LoVo (cell line): ENCODE results near the gene CBY3.
"Not testable (repeated sequence)": the region's sequence is repeated elsewhere in the genome, so short reads cannot be mapped to it uniquely, and the experiment has no call there.

Experiments
- DNase-seq: peaks from one replicate; pipeline ENCODE4 v3.0.0-alpha.2; 2016; ENCODE audit warnings: low spot score

CBY3 gene

GRCh38 chr5:179680780-179681401 lies at the start of gene CBY3:
Gene CBY3, minus strand, starts transcription at chr5:179681034. Its CDS starts 116 bp downstream, at chr5:179680918.
- no peak for DNase-seq

GRCh38 chr5:179730356-179730755 lies 49.5 kb upstream of the CBY3 start:
- no peak for DNase-seq

DNA sequence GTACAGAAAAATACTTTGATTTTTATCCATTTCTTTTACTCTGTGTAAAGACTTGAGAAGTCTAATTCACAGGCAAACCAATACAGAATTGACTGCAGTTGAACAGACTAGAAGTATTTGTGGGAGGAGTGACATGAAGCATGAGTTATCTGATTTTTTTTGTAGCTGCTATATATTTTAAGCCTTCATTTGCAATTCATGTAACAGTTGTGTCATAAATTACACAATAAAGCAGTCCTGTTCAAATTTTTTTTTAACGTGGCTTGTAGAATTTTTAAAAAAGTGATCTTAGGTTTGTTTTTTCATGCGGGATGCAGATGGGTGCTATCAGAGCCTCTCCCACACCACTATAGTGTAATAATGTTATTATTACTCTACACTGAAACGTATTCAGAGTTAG lies 48.9 kb upstream of the CBY3 start:
- no peak for DNase-seq

DNA sequence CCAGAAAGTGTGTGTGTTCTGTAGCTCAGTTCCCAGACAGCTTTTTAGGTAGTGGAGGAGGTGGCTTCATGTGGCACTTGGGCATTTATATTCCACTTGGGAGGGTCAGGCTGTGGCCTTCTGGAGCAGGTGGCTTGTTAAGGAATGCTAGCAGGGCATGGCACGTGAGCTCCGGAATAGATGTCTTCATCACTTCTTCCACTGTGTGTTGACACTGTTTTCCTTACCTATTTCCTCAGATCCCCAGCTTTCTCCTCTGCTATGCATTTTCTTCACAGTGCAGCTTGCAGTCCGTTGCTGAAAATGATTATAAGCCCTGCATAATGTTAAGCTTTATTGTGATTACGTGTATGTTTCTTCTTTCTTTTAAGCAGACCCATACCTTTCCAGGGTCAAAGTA lies 48.5 kb upstream of the CBY3 start:
- no peak for DNase-seq

- DNase-seq: no peak
Observed at GRCh38 chr5:179727106-179727505, 46.3 kb upstream of the CBY3 start.

DNA sequence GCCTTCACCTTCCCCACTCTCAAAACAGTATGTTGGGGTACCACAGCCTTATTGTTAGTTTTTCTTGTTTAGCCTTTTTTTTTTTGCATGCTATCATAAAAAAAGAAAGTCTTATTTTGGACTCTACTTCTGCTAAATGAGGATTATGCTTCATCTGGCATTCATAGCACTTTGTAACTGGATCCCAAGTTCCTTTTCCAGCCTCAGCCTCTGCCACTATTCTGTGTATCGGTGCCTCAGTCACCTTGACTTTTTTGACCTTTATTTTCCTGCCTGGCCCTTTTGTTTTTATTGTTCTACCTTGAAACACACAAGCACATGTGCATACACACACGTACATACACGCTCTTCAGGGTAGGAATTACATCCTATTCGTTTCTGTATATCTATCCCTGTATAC lies 43.3 kb upstream of the CBY3 start:
- DNase-seq: no peak

- no peak for DNase-seq
Observed at GRCh38 chr5:179720222-179720621, 39.4 kb upstream of the CBY3 start.

DNA sequence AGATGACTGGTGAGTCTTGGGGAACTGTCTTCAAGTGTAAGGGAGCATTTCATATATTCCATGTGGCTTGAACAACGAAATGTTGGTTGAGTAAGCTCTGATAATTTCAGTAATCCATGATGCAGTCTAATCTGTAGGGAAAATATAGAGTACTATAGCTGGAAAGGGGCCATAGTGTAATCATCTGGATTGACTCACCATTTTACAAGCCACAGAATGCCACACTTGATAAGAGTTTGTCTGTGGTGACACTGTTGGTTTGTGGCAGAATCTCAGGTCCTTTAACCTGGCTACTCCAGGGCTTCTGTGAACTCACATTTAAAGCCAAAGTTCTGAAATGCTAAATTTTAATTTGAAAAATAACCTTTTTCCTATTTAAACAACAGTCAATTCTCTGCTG lies 35.5 kb upstream of the CBY3 start:
- DNase-seq: no peak

- DNase-seq: no peak
Observed at GRCh38 chr5:179700401-179700918, 19.6 kb upstream of the CBY3 start.

DNA sequence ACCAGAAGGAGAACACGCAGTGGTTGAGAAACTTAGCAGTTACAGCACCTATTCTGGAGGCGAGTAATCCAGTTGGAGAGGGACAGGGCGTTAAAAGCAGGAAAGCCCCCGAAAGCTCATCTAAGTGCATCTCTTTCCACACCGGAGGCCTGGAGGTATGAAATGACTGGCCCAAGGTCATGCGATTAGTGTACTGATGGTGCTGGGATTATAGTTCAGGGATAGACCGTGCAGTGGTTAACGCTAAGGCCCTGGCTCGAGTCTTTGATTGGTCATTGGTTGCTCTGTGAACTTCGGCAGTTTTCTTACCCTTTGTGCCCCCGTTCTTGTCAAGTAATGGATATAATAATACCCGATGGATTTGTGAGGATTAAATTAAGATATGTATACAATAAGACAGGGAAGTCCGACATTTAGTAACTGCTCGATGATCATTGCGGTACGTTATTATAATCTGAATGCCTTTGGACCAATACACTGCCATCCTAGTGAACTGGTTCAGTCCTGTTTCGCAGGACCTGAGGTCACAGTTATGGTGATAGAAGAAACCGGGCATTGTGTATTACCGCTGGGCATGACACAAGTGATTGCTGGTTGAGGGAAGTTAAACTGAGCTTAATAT lies 18.9 kb upstream of the CBY3 start:
- no peak for DNase-seq

DNA sequence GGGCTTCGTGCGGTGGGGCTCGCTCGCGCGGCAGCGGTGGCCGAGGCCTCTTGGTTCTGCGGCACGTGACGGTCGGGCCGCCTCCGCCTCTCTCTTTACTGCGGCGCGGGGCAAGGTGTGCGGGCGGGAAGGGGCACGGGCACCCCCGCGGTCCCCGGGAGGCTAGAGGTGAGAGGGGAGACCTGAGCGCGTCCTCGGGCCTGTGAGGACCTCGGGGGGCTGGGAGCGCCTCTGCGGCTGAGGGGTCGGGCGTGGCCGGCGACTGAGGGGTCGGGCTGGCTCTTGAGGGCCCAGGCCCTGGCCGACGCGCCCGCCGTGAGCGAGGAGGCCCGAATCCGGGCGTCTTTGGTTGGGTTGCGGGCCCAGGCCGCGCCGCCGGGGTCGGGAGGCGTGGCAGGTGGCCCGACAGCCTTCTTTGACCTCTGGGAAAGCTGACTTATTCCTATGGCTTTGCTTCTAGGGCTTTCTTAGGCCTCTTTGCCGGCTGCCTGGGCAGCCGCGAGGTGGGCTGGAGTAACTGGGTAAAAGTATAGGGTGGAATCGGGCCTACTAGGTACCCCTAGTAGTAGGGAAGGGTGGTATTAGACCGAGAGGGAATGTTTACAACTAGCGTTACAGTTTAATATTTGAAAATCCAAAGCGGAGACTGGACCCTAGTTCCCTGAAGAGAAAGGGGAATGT lies 18.2 kb upstream of the CBY3 start, which contains the start of gene CANX:
CANX (plus strand) TSS at position 33 of the 681 bp plus-strand sequence. CDS start 6,715 bp downstream, outside the sequence.
- no peak for DNase-seq

- DNase-seq: peak; percentile 100
Observed at GRCh38 chr5:179697993-179698934, 17.4 kb upstream of the CBY3 start.

DNA sequence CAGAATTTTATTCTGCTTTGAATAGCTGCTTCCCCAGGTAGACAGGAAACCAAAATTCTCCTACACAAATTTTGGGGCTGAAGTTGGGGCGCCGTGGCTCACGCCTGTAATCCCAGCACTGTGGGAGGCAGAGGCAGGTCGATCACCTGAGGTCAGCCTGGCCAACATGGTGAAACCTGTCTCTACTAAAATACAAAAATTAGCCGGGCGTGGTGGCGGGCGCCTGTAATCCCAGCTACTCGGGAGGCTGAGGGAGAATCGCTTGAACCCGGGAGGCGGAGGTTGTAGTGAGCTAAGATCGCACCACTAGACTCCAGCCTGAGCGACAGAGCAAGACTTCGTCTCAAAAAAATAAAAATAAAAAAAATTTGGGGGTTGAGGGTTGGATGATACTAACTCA lies 16.7 kb upstream of the CBY3 start:
- not testable (repeated sequence) for DNase-seq

DNA sequence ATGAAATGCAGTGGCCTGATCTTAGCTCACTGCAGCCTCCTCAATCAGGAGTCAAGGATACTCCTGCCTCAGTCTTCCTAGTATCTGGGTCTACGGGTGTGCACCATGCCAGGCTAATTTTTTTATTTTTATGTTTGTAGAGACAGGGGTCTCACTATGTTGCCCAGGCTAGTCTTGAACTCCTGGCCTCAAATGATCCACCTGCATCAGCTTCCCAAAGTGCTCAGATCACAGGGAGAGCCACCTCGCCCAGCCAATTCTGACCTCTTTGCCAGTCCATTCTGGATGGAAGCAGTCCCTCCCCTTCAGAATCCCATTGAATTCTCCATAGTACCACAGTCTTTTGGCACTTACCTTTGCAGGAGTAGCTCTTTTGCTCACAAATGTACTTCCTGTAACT lies 16.3 kb upstream of the CBY3 start:
- DNase-seq: no peak

DNA sequence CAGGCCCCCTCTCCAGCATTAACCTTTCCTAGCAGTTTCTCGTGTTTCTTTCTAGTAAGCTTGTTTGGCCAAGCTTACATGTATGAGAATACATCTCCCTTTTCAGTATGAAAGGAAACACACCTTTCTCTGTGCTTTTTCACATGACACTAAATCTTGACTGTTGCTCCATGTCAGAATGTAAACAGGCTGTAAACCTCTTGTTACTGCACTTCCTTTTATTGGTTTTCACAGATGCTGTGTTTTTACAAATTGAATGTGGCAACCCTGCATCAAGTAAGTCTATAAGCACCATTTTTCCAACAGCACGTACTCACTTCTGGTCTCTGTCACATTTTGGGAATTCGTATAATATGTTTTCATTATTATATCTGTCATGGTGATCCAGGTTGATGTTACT lies 15.8 kb upstream of the CBY3 start:
- DNase-seq: no peak

DNA sequence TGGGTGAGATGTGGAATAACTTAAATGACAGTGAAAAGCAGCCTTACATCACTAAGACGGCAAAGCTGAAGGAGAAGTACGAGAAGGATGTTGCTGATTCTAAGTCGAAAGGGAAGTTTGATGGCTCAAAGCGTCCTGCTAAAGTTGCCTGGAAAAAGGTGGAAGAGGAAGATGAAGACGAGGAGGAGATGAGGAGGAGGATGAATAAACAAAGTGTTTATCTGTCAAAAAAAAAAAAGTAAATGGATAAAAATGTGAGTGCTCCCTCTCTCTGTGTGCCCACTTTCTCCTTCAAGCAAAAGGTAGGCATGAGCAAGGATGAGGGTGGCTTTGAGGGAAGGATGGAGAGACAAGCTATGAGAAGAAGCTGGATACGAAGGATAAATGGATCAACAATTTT lies 13.7 kb upstream of the CBY3 start:
- DNase-seq: no peak

- not testable (repeated sequence) for DNase-seq
Observed at GRCh38 chr5:179689212-179689611, 8.4 kb upstream of the CBY3 start.

DNA sequence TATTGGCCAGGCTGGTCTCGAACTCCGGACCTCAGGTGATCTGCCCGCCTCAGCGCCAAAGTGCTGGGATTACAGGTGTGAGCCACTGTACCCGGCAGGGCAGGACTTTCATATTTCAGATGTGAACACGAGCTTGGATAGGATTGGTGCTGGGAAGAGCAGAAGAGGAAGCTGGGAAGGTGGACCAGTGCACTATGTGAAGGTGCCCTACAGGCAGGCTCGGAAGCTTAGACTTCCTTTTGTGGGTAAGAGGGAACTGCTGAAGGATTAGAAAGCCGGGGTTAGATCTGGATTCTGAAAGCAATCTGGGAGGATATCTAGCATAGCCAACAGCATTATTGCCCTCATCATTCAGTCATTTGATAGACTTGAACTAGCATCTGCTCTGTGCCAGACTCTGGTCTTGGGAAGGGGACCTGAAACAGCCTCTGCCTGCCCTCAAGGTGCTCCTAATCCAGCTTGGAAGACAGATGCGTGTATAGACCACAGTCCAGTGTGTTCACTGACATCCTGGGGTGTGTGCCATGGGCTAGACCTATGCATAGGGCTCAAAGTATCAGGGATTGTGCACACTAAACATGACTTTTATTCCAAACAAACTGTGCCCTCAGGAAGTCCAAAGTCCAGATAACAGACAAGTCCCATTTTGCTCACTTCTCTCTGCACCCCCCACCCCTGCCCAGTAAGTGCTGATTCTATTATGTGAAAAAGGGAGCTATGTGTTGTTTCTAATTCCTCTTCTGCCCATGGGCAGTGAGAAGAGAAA lies 637 bp downstream of the CBY3 start:
- no peak for DNase-seq

GRCh38 chr5:179679014-179679674 lies 1.7 kb downstream of the CBY3 start:
- no peak for DNase-seq

GRCh38 chr5:179678223-179679013 lies 2.4 kb downstream of the CBY3 start:
- DNase-seq: peak; percentile 98
